IgD-negative memory B cell (primary cell): ENCODE data around the gene MTCL1. TPM values are rescaled to one million over a fixed set of nuclear protein-coding genes. Genes with fewer than 3 reads are reported as not detected.

Experiments
- H3K27ac Mint-ChIP-seq, 3 donors: one replicate each; pipeline ENCODE4 v1.8.0; 2020 to 2022; ENCODE audit warnings: mild to moderate bottlenecking in 3 of 3, mixed read lengths in 3 of 3, moderate library complexity in 1 of 3
- H3K27me3 Mint-ChIP-seq: one replicate; pipeline ENCODE4 v1.8.0; 2021; ENCODE audit warnings: mixed read lengths
- H3K36me3 Mint-ChIP-seq: one replicate; pipeline ENCODE4 v1.8.0; 2020; ENCODE audit warnings: mild to moderate bottlenecking, mixed read lengths
- H3K4me1 Mint-ChIP-seq, 3 donors: one replicate each; pipeline ENCODE4 v1.8.0; 2020 to 2022; ENCODE audit warnings: mixed read lengths in 3 of 3, mild to moderate bottlenecking in 1 of 3
- H3K4me3 Mint-ChIP-seq, 4 donors: one replicate each; pipeline ENCODE4 v1.8.0; 2020 to 2022; ENCODE audit warnings: mild to moderate bottlenecking in 4 of 4, mixed read lengths in 4 of 4, moderate library complexity in 3 of 4
- H3K9me3 Mint-ChIP-seq, 3 donors: one replicate each; pipeline ENCODE4 v1.8.0; 2020 to 2021; ENCODE audit warnings: mixed read lengths in 3 of 3, mild to moderate bottlenecking in 1 of 3
- polyA plus RNA-seq: library from polyadenylated mRNA; unstranded; fragments of 300-500 nt; fragmentation: Illumina TruSeq; gene quantifications from one replicate; pipeline ENCODE4 v1.2.3, GENCODE V29; 2021

The MTCL1 gene
- polyA plus RNA-seq, 1 donor from 2014 or later = 0.28 TPM

GRCh38 chr18:8771930-8772329, 66.6 kb downstream of the MTCL1 start:
- H3K4me1 Mint-ChIP-seq = no peaks in the 10 kb centered on the region
- no peak overlapping the region for H3K27ac Mint-ChIP-seq
- H3K4me3 Mint-ChIP-seq = no peak overlapping the region

GRCh38 chr18:8773980-8774379, 68.6 kb downstream of the MTCL1 start:
- H3K4me1 Mint-ChIP-seq = no peaks in the 10 kb centered on the region
- no peaks in the 10 kb centered on the region for H3K9me3 Mint-ChIP-seq
- peaks cover 2% of the 10 kb centered on the region for H3K36me3 Mint-ChIP-seq
- H3K27me3 Mint-ChIP-seq = peaks cover 3% of the 10 kb centered on the region
- peak overlapping the region in 1 of 3 donors; percentile 50 for H3K27ac Mint-ChIP-seq
- no peak overlapping the region for H3K4me3 Mint-ChIP-seq

More at GRCh38 chr18:8771930-8772329, 66.6 kb downstream of the MTCL1 start:
- no peaks in the 10 kb centered on the region for H3K27me3 Mint-ChIP-seq
- H3K9me3 Mint-ChIP-seq = no peaks in the 10 kb centered on the region
- peaks cover 4% of the 10 kb centered on the region for H3K36me3 Mint-ChIP-seq

GRCh38 chr18:8776013-8776943, 70.9 kb downstream of the MTCL1 start:
- no peak overlapping the region for H3K4me3 Mint-ChIP-seq
- H3K27ac Mint-ChIP-seq = no peak overlapping the region
- no peaks in the 10 kb centered on the region for H3K36me3 Mint-ChIP-seq
- peaks cover 3% of the 10 kb centered on the region for H3K27me3 Mint-ChIP-seq
- H3K9me3 Mint-ChIP-seq = no peaks in the 10 kb centered on the region
- no peaks in the 10 kb centered on the region for H3K4me1 Mint-ChIP-seq

GRCh38 chr18:8777846-8778245, 72.5 kb downstream of the MTCL1 start:
- Mint-ChIP-seq H3K36me3 (no peaks in the 10 kb centered on the region), H3K4me1 (no peaks in the 10 kb centered on the region), H3K4me3 (no peak overlapping the region), H3K9me3 (no peaks in the 10 kb centered on the region), H3K27me3 (peaks cover 3% of the 10 kb centered on the region), H3K27ac (peak overlapping the region in 1 of 3 donors; percentile 74)

GRCh38 chr18:8778386-8778785, 73.0 kb downstream of the MTCL1 start:
- Mint-ChIP-seq H3K4me1 (no peaks in the 10 kb centered on the region), H3K27ac (peak overlapping the region in 1 of 3 donors; percentile 74), H3K4me3 (no peak overlapping the region), H3K9me3 (no peaks in the 10 kb centered on the region), H3K27me3 (peaks cover 3% of the 10 kb centered on the region), H3K36me3 (no peaks in the 10 kb centered on the region)

GRCh38 chr18:8778824-8779223, 73.5 kb downstream of the MTCL1 start:
- no peaks in the 10 kb centered on the region for H3K36me3 Mint-ChIP-seq
- H3K27ac Mint-ChIP-seq = no peak overlapping the region
- peaks cover 3% of the 10 kb centered on the region for H3K27me3 Mint-ChIP-seq
- no peaks in the 10 kb centered on the region for H3K4me1 Mint-ChIP-seq
- H3K9me3 Mint-ChIP-seq = no peaks in the 10 kb centered on the region
- no peak overlapping the region for H3K4me3 Mint-ChIP-seq

GRCh38 chr18:8779251-8779650, 73.9 kb downstream of the MTCL1 start:
- Mint-ChIP-seq H3K9me3 (no peaks in the 10 kb centered on the region), H3K27me3 (peaks cover 3% of the 10 kb centered on the region), H3K36me3 (no peaks in the 10 kb centered on the region), H3K27ac (no peak overlapping the region), H3K4me3 (no peak overlapping the region), H3K4me1 (no peaks in the 10 kb centered on the region)

GRCh38 chr18:8780227-8780626, 74.9 kb downstream of the MTCL1 start:
- Mint-ChIP-seq H3K4me1 (no peaks in the 10 kb centered on the region), H3K36me3 (no peaks in the 10 kb centered on the region), H3K9me3 (no peaks in the 10 kb centered on the region), H3K27ac (no peak overlapping the region), H3K4me3 (no peak overlapping the region), H3K27me3 (peaks cover 3% of the 10 kb centered on the region)

- Mint-ChIP-seq H3K9me3 (no peaks in the 10 kb centered on the region), H3K4me3 (no peak overlapping the region), H3K4me1 (peaks cover 0 to 4% (median 3%) of the 10 kb centered on the region in 3 donors), H3K27me3 (peaks cover 3% of the 10 kb centered on the region), H3K27ac (no peak overlapping the region), H3K36me3 (peaks cover 2% of the 10 kb centered on the region)
These were observed 76.3 kb downstream of the MTCL1 start for GRCh38 chr18:8781671-8782070.

GRCh38 chr18:8783335-8783993, 78.1 kb downstream of the MTCL1 start:
- no peaks in the 10 kb centered on the region for H3K27me3 Mint-ChIP-seq
- peaks cover 2% of the 10 kb centered on the region for H3K36me3 Mint-ChIP-seq
- no peak overlapping the region for H3K27ac Mint-ChIP-seq
- peaks cover 0 to 4% (median 3%) of the 10 kb centered on the region in 3 donors for H3K4me1 Mint-ChIP-seq
- H3K9me3 Mint-ChIP-seq = no peaks in the 10 kb centered on the region
- no peak overlapping the region for H3K4me3 Mint-ChIP-seq

- peaks cover 0 to 4% (median 3%) of the 10 kb centered on the region in 3 donors for H3K4me1 Mint-ChIP-seq
- no peak overlapping the region for H3K27ac Mint-ChIP-seq
- peaks cover 2% of the 10 kb centered on the region for H3K36me3 Mint-ChIP-seq
- H3K27me3 Mint-ChIP-seq = no peaks in the 10 kb centered on the region
- H3K9me3 Mint-ChIP-seq = no peaks in the 10 kb centered on the region
- H3K4me3 Mint-ChIP-seq = no peak overlapping the region
These were observed 78.7 kb downstream of the MTCL1 start for GRCh38 chr18:8783994-8784530.

- H3K27me3 Mint-ChIP-seq = no peaks in the 10 kb centered on the region
- peak overlapping the region in 2 of 3 donors; percentile 73 to 82 for H3K27ac Mint-ChIP-seq
- H3K9me3 Mint-ChIP-seq = no peaks in the 10 kb centered on the region
- peaks cover 2% of the 10 kb centered on the region for H3K36me3 Mint-ChIP-seq
- H3K4me3 Mint-ChIP-seq = no peak overlapping the region
- H3K4me1 Mint-ChIP-seq = peaks cover 0 to 4% (median 3%) of the 10 kb centered on the region in 3 donors
These were observed 79.9 kb downstream of the MTCL1 start for GRCh38 chr18:8785261-8785660.

GRCh38 chr18:8785855-8786482, 80.6 kb downstream of the MTCL1 start:
- Mint-ChIP-seq H3K36me3 (peaks cover 2% of the 10 kb centered on the region), H3K27me3 (no peaks in the 10 kb centered on the region), H3K4me3 (peak overlapping the region in 1 of 4 donors; percentile 52), H3K4me1 (peaks cover 0 to 4% (median 3%) of the 10 kb centered on the region in 3 donors), H3K27ac (peak overlapping the region in 1 of 3 donors; percentile 78), H3K9me3 (no peaks in the 10 kb centered on the region)

GRCh38 chr18:8786483-8787370, 81.4 kb downstream of the MTCL1 start:
- peaks cover 0 to 4% (median 3%) of the 10 kb centered on the region in 3 donors for H3K4me1 Mint-ChIP-seq
- H3K27me3 Mint-ChIP-seq = no peaks in the 10 kb centered on the region
- H3K4me3 Mint-ChIP-seq = peak overlapping the region in 1 of 4 donors; percentile 52
- no peaks in the 10 kb centered on the region for H3K9me3 Mint-ChIP-seq
- H3K36me3 Mint-ChIP-seq = peaks cover 2% of the 10 kb centered on the region
- peak overlapping the region in 2 of 3 donors; percentile 78 to 86 for H3K27ac Mint-ChIP-seq
